IPS-11a (cell line): Measurements from ENCODE around the gene ZFPM1.

Source experiments
- H3K4me3 ChIP-seq: one replicate; pipeline ENCODE4 v1.5.1; 2013; ENCODE audit warnings: low read depth, low read length, control low read depth

ZFPM1 gene

DNA sequence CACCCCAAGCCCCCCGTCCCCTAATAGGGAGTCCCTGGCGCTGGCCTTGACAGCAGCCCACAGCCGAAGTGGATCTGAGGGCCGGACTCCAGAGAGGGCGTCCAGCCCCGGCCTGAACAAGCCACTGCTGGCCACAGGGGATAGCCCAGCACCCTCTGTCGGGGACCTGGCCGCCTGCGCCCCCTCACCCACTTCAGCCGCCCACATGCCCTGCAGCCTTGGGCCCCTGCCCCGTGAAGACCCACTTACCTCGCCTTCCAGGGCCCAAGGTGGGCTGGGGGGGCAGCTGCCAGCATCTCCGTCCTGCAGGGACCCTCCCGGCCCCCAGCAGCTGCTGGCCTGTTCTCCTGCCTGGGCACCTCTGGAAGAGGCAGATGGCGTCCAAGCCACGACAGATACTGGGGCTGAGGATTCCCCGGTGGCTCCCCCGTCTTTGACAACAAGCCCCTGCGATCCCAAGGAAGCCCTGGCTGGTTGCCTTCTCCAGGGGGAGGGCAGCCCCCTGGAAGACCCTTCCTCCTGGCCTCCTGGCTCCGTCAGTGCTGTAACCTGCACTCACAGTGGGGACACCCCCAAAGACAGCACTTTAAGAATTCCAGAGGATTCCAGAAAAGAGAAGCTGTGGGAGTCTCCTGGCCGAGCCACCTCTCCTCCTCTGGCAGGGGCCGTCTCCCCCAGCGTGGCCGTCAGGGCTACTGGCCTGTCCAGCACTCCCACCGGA lies 19.3 kb upstream of the ZFPM1 start:
- no peak overlapping the region for H3K4me3 ChIP-seq

DNA sequence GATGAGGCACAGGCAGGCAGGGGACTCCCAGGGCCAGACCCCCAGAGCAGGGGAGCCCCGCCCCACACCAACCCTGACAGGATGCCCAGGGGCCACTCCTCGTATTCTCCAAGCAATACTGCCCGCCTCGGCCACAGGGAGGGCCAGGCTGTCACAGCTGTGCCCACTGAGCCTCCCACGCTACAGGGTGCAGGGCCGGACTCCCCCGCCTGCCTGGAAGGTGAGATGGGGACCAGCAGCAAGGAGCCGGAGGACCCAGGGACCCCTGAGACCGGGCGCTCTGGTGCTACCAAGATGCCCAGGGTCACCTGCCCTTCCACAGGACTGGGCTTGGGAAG lies 18.8 kb upstream of the ZFPM1 start:
- H3K4me3 ChIP-seq, result no peak overlapping the region

DNA sequence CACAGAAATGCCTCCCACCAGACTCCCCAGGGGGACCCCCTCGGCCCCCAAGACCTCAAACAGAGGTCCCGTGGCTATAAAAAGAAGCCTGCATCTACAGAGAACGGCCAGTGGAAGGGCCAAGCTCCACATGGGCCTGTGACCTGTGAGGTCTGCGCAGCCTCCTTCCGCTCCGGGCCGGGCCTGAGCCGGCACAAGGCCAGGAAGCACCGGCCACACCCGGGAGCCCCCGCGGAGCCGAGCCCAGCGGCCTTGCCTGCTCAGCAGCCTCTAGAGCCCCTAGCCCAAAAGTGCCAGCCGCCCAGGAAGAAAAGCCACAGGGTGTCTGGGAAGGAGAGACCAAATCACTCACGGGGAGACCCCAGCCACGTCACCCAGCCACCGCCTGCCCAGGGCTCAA lies 18.3 kb upstream of the ZFPM1 start:
- no peak overlapping the region for H3K4me3 ChIP-seq

GRCh38 chr16:88435437-88436355 lies 17.4 kb upstream of the ZFPM1 start:
- no peak overlapping the region for H3K4me3 ChIP-seq

GRCh38 chr16:88436796-88437195 lies 16.3 kb upstream of the ZFPM1 start:
- no peak overlapping the region for H3K4me3 ChIP-seq

GRCh38 chr16:88437367-88437964 lies 15.6 kb upstream of the ZFPM1 start:
- no peak overlapping the region for H3K4me3 ChIP-seq

GRCh38 chr16:88438084-88438870 lies 14.8 kb upstream of the ZFPM1 start:
- no peak overlapping the region for H3K4me3 ChIP-seq

- no peak overlapping the region for H3K4me3 ChIP-seq
Measured at GRCh38 chr16:88439016-88439415, 14.1 kb upstream of the ZFPM1 start.

DNA sequence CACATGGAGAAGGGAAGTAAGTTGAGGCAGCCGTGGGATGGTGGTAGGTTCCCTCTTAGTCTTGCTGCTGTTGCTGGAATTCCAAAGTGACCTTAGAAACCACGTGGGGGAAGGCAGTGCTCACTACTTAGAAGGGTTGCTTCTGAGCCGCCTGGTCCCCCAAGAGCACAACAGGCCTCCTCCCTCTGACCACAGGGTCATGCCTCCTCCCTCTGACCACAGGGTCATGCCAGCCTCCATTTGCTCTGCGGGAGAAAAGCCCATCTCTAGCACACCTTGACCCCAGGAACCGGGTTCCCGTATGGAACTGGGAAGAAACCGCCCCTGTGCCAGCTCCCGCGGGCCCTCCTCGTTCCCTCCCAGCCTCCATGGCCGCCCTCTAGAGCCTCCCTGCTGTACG lies 13.4 kb upstream of the ZFPM1 start:
- H3K4me3 ChIP-seq, result no peak overlapping the region

DNA sequence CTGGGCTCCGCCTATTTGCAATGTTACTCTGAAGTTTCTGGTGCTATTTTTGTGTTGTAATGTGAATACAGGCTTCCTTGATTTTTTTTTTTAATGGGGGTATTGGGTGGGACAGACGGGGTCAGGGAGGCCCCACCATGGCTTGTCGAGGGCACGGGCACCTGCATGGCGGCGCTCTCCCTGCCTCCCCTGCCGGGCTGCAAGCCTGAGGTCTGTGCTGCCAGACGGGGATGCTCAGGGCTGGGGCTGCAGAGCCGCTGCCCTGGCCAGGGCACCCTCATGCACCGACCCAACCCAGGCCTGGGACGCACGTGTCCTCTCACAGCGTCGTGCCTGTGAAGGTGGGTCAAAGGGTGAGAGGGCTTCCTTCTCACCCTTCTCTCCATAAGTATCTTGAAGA lies 13.0 kb upstream of the ZFPM1 start:
- no peak overlapping the region for H3K4me3 ChIP-seq

- H3K4me3 ChIP-seq, result no peak overlapping the region
Measured at GRCh38 chr16:88440686-88441405, 12.2 kb upstream of the ZFPM1 start.

DNA sequence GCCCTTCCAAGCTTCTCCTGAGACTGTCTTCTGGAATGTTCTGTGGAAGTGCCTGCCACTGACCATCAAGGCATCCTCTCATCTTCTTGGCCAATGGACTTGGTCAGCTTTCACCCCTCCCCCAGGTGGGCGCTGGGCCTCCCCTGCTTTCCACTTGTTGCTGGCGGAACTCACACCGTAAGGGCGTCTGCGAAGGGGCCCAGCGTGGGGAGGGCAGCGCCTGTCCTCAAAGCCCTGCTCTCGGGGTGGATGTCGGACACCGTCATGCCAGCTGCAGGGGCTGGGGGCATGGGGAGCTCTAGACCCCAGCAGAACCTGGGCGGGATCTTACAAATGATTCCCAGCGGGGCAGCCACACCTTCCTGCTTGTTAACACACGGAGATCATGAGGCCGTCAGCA lies 11.6 kb upstream of the ZFPM1 start:
- H3K4me3 ChIP-seq, result no peak overlapping the region

DNA sequence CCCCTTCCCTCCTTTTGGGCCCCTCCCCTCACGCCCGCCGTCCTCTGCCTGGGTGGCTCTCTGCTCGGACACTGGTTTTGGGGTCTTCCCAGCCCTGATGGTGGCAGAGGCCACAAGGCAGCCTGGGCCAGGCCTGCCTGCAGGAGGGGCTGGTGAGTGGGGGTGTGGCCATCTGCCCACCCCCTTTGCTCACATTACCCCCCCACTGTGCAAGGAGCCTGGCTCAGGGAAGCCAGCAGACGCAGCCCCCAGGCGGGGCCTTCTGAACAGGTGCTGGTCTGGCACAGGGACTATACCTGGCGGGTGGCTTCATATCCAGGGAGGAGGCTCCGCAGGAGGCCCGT lies 10.7 kb upstream of the ZFPM1 start:
- H3K4me3 ChIP-seq, result no peak overlapping the region

DNA sequence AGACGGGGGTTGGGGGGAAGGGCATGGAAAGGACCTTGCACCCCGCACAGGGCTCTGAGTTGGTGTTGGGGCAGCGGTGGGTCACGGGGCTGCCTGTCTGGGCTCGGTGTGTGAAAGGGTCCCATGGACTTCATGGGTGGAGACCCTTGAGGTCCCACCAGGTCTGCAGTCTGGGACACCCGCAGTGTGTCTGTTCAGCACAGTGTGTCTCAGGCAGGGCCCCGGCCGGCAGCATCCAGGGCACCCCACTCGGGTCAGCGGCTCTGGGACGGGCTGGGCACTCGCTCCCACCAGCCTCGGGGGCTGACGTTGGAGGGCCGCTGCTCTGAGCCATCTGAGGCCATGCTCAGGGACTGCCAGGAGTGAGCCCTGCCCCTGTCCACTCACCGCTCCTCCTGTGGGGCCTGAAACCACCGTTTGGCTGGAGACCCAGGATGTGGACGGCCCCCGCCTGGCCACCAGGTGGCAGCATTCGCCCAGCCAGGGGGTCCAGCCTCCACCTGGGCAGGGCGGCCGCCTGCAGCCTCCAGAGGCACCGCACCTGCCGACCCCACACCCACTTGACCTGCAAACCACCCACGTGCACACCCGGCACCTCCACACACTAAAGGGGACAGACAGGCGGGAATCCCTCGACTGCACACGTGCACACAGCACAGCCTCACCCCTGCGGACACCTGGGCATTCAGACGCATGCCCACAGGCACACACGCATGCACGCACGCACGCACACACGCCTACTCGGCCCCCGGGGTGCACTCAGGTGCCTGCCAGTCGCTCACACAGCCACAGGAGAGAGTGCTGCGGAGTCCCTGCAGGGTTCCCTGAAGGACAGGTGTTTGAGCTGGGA lies 10.1 kb upstream of the ZFPM1 start:
- H3K4me3 ChIP-seq, result no peak overlapping the region

DNA sequence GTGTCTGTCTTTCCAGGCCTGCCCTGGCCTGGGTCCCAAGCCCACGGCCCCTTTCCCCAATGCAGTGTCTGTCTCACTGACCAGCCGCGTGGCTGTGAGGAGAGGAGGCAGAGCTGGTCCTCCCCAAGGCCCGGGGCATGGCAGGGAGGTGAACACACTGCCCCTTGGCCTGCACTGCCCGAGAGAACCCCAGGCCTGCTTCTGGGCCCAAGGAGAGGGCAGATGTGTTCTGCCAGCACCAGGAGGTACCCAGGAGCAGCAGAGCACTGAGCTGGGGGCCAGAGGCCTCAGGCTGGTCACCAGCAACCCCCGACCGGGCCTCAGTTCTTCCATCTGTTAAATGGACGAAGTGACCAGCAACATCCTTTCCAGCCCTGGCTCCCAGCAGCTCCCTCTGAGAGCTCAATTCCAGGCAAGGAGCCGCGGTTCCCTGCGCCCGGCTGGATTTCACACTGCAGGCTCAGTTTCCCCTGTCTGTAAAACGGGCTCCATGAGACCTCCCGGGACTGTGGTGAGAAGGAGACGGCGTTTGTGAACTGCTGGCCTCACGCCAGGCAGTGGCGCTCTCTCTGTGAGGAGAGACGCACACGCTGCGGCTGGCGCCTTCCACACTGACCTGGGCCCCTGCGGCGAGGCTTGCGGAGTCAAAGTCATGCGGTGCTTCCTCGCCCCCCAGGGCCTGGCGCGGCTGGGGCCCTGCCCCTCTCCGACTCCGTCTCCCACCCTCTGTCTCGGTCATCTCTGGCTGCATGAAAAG lies 8.1 kb upstream of the ZFPM1 start:
- no peak overlapping the region for H3K4me3 ChIP-seq

DNA sequence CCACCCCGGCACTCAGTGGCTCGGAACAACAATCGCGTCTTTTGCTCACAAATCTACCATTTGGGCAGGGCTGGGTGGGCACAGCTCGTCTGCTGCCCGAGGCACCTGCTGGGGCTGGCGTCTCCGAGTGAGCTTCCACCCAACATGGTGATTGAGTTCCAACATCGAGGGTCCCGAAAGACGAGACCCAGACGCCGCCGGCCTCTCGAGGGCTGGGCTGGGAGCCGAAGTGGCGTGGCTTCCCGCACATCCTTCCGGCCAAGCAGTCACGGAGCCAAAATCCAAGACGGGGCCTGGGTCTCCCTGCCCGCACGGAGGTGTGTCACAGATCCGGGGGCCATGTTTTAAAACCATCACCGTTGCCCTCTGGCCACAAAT lies 7.5 kb upstream of the ZFPM1 start:
- H3K4me3 ChIP-seq, result no peak overlapping the region

- H3K4me3 ChIP-seq, result no peak overlapping the region
Measured at GRCh38 chr16:88446061-88446460, 7.0 kb upstream of the ZFPM1 start.

DNA sequence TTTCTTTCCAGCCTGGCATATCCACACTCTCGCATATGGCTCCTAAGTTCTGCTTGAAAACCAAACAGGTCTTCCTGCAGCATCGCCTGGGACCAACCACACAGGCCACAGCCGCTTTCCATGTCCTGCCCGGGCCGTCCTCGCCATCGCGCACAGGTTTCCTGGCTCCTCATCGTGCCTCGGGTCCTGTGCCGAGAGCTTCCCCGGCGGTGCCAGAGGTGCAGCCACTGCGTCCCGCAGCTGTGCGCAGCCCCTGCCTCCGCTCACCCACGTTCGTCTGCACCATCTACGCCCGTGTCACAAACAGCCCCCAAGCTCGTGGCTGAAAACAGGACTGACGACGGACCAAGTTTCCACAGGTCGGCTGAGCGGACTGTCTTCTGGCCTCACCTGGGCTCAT lies 6.3 kb upstream of the ZFPM1 start:
- H3K4me3 ChIP-seq, result no peak overlapping the region

DNA sequence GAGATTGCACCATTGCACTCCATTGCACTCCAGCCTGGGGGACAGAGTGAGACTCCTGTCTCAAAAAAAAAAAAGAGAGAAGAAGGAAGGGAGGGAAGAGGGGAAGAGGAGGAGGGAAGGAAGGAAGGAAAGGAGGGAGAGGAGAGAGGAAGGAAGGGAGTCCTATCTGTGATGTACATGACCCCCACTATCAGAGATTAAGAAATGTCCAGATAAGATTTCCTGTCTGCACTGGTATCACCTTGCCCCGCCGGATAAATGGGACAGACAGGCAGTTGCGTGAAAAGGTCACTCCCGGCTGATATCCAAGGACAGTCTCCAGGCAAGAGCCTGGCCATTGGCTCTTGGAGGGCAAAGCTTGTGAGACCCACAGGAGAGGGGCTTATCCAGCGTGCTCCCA lies 5.2 kb upstream of the ZFPM1 start:
- no peak overlapping the region for H3K4me3 ChIP-seq
